ENCODE data around the gene DNAH10. TPM values are rescaled to one million over a fixed set of nuclear protein-coding genes. Genes with fewer than 3 reads are reported as not detected.

The DNAH10 gene
- total RNA-seq, 1 donor from 2014 or later, result 1.2 TPM

DNA sequence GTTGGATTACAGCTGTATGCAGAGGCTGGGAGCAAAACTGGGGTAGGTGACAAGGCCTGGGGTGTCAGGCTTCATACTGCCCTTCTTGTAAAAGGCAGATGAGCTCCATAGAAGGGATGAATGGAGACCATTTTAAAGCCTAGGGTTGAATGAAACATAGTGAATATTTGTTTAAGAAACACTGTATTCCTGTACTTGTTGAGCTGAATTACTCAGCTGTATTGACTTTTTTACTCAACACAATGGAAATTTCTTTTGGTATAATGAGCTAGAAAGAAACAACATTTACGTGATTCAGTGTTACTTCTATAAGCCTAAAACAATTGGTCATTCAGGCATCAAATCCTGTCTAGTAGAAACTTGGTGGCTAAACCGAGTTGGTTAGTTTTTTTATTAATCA lies 35.9 kb upstream of the DNAH10 start:
- Mint-ChIP-seq H3K36me3 (ENCODE audit: low read depth) (peaks cover 30% of the 10 kb centered on the region), H3K4me3 (ENCODE audit: unreplicated experiment) (no peak overlapping the region), H3K9me3 (ENCODE audit: low read depth) (no peaks in the 10 kb centered on the region), H3K27me3 (ENCODE audit: low read depth) (no peaks in the 10 kb centered on the region), H3K27ac (ENCODE audit: unreplicated experiment) (no peak overlapping the region), H3K4me1 (ENCODE audit: low read depth) (no peaks in the 10 kb centered on the region)
- DNase-seq (ENCODE audit: low spot score), result no peak
- TF ChIP-seq CTCF (IDR thresholded peaks at IDR 0.05), result no peak

GRCh38 chr12:123726962-123727361 lies 35.1 kb upstream of the DNAH10 start:
- Mint-ChIP-seq H3K4me3 (ENCODE audit: unreplicated experiment) (no peak overlapping the region), H3K27me3 (ENCODE audit: low read depth) (no peaks in the 10 kb centered on the region), H3K4me1 (ENCODE audit: low read depth) (no peaks in the 10 kb centered on the region), H3K9me3 (ENCODE audit: low read depth) (no peaks in the 10 kb centered on the region), H3K36me3 (ENCODE audit: low read depth) (peaks cover 34% of the 10 kb centered on the region), H3K27ac (ENCODE audit: unreplicated experiment) (no peak overlapping the region)
- no peak for TF ChIP-seq CTCF (IDR thresholded peaks at IDR 0.05)
- DNase-seq (ENCODE audit: low spot score), result no peak

DNA sequence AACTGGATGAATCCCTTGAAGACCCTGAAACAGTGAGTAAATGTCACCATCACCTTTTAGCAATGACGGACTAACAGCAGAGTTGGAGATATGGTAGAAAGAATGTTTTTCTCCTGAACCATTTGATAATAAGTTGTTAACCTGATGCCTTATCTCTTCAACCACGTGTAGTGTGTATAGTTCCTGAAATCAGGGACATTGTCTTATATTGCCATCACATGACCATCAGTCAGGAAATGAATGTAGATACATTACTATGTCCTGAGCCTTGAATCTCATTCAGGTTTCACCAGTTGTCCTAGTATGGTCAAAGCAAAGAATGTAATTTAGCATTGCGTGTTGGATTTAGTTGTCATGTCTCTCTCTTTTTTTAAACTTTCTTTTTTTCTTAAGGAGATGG lies 34.2 kb upstream of the DNAH10 start:
- TF ChIP-seq CTCF (IDR thresholded peaks at IDR 0.05), result no peak
- no peaks in the 10 kb centered on the region for H3K9me3 Mint-ChIP-seq (ENCODE audit: low read depth)
- DNase-seq (ENCODE audit: low spot score), result no peak
- H3K27ac Mint-ChIP-seq (ENCODE audit: unreplicated experiment), result no peak overlapping the region
- H3K4me3 Mint-ChIP-seq (ENCODE audit: unreplicated experiment), result no peak overlapping the region
- H3K4me1 Mint-ChIP-seq (ENCODE audit: low read depth), result no peaks in the 10 kb centered on the region
- no peaks in the 10 kb centered on the region for H3K27me3 Mint-ChIP-seq (ENCODE audit: low read depth)
- H3K36me3 Mint-ChIP-seq (ENCODE audit: low read depth), result peaks cover 37% of the 10 kb centered on the region

GRCh38 chr12:123731596-123731995 lies 30.5 kb upstream of the DNAH10 start:
- H3K4me1 Mint-ChIP-seq (ENCODE audit: low read depth), result no peaks in the 10 kb centered on the region
- DNase-seq (ENCODE audit: low spot score), result no peak
- TF ChIP-seq CTCF (IDR thresholded peaks at IDR 0.05), result no peak
- H3K4me3 Mint-ChIP-seq (ENCODE audit: unreplicated experiment), result no peak overlapping the region
- no peaks in the 10 kb centered on the region for H3K9me3 Mint-ChIP-seq (ENCODE audit: low read depth)
- no peaks in the 10 kb centered on the region for H3K27me3 Mint-ChIP-seq (ENCODE audit: low read depth)
- peak overlapping the region; percentile 64 for H3K27ac Mint-ChIP-seq (ENCODE audit: unreplicated experiment)
- peaks cover 48% of the 10 kb centered on the region for H3K36me3 Mint-ChIP-seq (ENCODE audit: low read depth)

DNA sequence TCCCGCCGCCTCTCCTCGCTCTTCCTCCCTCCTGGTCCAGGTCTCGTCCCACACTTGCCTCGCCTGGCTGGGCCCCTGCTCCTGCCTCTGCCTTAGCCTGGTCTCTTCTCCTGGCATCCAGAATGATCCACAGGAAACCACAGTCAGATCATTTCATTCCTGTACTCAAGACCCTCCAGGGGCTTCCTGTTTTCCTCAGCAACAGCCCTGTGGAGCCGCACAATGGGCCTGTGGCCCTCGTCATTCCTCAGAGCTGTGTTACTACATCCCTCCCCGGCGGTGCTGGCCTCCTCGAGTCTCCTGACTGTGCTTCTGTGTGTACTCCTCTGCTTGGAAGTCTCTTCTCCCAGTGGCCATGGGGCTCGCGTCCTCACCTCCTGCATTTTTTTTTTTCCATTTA lies 29.9 kb upstream of the DNAH10 start:
- Mint-ChIP-seq H3K36me3 (ENCODE audit: low read depth) (peaks cover 48% of the 10 kb centered on the region), H3K27ac (ENCODE audit: unreplicated experiment) (no peak overlapping the region), H3K27me3 (ENCODE audit: low read depth) (no peaks in the 10 kb centered on the region), H3K9me3 (ENCODE audit: low read depth) (no peaks in the 10 kb centered on the region), H3K4me1 (ENCODE audit: low read depth) (no peaks in the 10 kb centered on the region), H3K4me3 (ENCODE audit: unreplicated experiment) (no peak overlapping the region)
- no peak for TF ChIP-seq CTCF (IDR thresholded peaks at IDR 0.05)
- DNase-seq (ENCODE audit: low spot score), result no peak
